PFSK-1 (cell line): Measurements from ENCODE around the gene CEP128.

Source experiments
- FOXP2 ChIP-seq: optimal IDR thresholded peaks from 2 replicates; pipeline ENCODE3; 2011; ENCODE audit warnings: borderline replicate concordance, control low read depth, inconsistent platforms; ENCODE audit not compliant: insufficient read depth; ENCODE audit errors: extremely low read length, extremely low read depth
- POLR2AphosphoS5 ChIP-seq: IDR thresholded peaks from 2 replicates; pipeline ENCODE4 v1.6.1; 2012; ENCODE audit warnings: low read depth, mild to moderate bottlenecking, control low read depth, low read length, moderate library complexity
- REST ChIP-seq, 2 experiments: IDR thresholded peaks; 2 replicates each; pipeline versions ENCODE4 v1.6.1 to v1.8.0; 2011 to 2012; ENCODE audit warnings: low read depth in 2 of 2, low read length in 2 of 2, control low read depth in 1 of 2, inconsistent platforms in 1 of 2, mild to moderate bottlenecking in 1 of 2, moderate library complexity in 1 of 2; ENCODE audit not compliant: insufficient read depth in 1 of 2
- SIN3A ChIP-seq: IDR thresholded peaks from 2 replicates; pipeline ENCODE4 v1.6.1; 2012; ENCODE audit warnings: mild to moderate bottlenecking, low read length, moderate library complexity, borderline replicate concordance; ENCODE audit not compliant: insufficient read depth
- TAF1 ChIP-seq: IDR thresholded peaks from 2 replicates; pipeline ENCODE4 v1.6.1; 2012; ENCODE audit warnings: low read length, control low read depth, borderline replicate concordance; ENCODE audit not compliant: insufficient read depth

Gene CEP128

GRCh38 chr14:80468331-80469122 lies 473.0 kb downstream of the CEP128 start:
- no peak for TF ChIP-seq SIN3A

- TF ChIP-seq SIN3A (no peak), REST (IDR thresholded peaks at IDR 0.05; ENCODE audit: insufficient read depth in 1 of 2, low read depth in 2 of 2, low read length in 2 of 2) (no peak), FOXP2 (no peak), POLR2AphosphoS5 (no peak)
These were observed 475.9 kb downstream of the CEP128 start for GRCh38 chr14:80465546-80466220.

GRCh38 chr14:80464531-80465149 lies 476.9 kb downstream of the CEP128 start:
- TF ChIP-seq REST (IDR thresholded peaks at IDR 0.05; ENCODE audit: insufficient read depth in 1 of 2, low read depth in 2 of 2, low read length in 2 of 2) = no peak
- TF ChIP-seq POLR2AphosphoS5 = no peak
- no peak for TF ChIP-seq TAF1
- TF ChIP-seq FOXP2 = no peak
- TF ChIP-seq SIN3A = no peak

- no peak for TF ChIP-seq TAF1
- no peak for TF ChIP-seq SIN3A
- no peak for TF ChIP-seq POLR2AphosphoS5
- TF ChIP-seq FOXP2 = no peak
- no peak for TF ChIP-seq REST (IDR thresholded peaks at IDR 0.05; ENCODE audit: insufficient read depth in 1 of 2, low read depth in 2 of 2, low read length in 2 of 2)
These were observed 485.3 kb downstream of the CEP128 start for GRCh38 chr14:80456209-80456608.

GRCh38 chr14:80455031-80455430 lies 486.5 kb downstream of the CEP128 start:
- TF ChIP-seq POLR2AphosphoS5 = no peak
- no peak for TF ChIP-seq TAF1

GRCh38 chr14:80448267-80448666 lies 493.3 kb downstream of the CEP128 start:
- TF ChIP-seq REST (IDR thresholded peaks at IDR 0.05; ENCODE audit: insufficient read depth in 1 of 2, low read depth in 2 of 2, low read length in 2 of 2) (no peak), POLR2AphosphoS5 (no peak), FOXP2 (no peak)
